DMS79 (cell line): ENCODE results near the gene HSPE1.
A peak's percentile ranks its signal among the peaks of the same experiment; 100 is the strongest.
"Not testable (repeated sequence)": the region's sequence is repeated elsewhere in the genome, so short reads cannot be mapped to it uniquely, and the experiment has no call there.

Source experiments
- DNase-seq: peaks from one replicate; lab custom pipeline; 2025; lab: John Stamatoyannopoulos, UW

HSPE1 gene

GRCh38 chr2:197498235-197498936 is 1.8 kb upstream of the HSPE1 start:
- no peak for DNase-seq

- peak; percentile 33 for DNase-seq
Observed at GRCh38 chr2:197498937-197499593, 1.1 kb upstream of the HSPE1 start.

GRCh38 chr2:197500503-197501131 is 438 bp downstream of the HSPE1 start:
- DNase-seq: no peak

GRCh38 chr2:197502201-197502600 is 2.0 kb downstream of the HSPE1 start:
- DNase-seq: no peak

- DNase-seq: no peak
Observed at GRCh38 chr2:197502685-197503084, 2.5 kb downstream of the HSPE1 start.

- DNase-seq: no peak
Observed at GRCh38 chr2:197504000-197504399, 3.8 kb downstream of the HSPE1 start.

GRCh38 chr2:197504512-197504911 is 4.3 kb downstream of the HSPE1 start:
- DNase-seq: no peak

GRCh38 chr2:197506658-197507057 is 6.5 kb downstream of the HSPE1 start:
- no peak for DNase-seq

- DNase-seq: no peak
Observed at GRCh38 chr2:197513915-197514314, 13.7 kb downstream of the HSPE1 start.

- DNase-seq: no peak
Observed at GRCh38 chr2:197514754-197515153, 14.6 kb downstream of the HSPE1 start.

GRCh38 chr2:197515315-197515738 is 15.1 kb downstream of the HSPE1 start:
- no peak for DNase-seq

GRCh38 chr2:197515739-197516392 is 15.7 kb downstream of the HSPE1 start, which contains the start of gene MOB4:
Gene MOB4, plus strand, starts transcription at chr2:197516066. Its CDS starts 21 bp downstream, at chr2:197516087.
- DNase-seq: peak; percentile 83

GRCh38 chr2:197516393-197516761 is 16.2 kb downstream of the HSPE1 start:
- no peak for DNase-seq

GRCh38 chr2:197517150-197517549 is 17.0 kb downstream of the HSPE1 start:
- no peak for DNase-seq

GRCh38 chr2:197538412-197538811 is 38.2 kb downstream of the HSPE1 start:
- no peak for DNase-seq

- DNase-seq: no peak
Observed at GRCh38 chr2:197539734-197540133, 39.6 kb downstream of the HSPE1 start.

GRCh38 chr2:197543206-197543605 is 43.0 kb downstream of the HSPE1 start:
- DNase-seq: no peak

- no peak for DNase-seq
Observed at GRCh38 chr2:197547163-197547900, 47.2 kb downstream of the HSPE1 start.

GRCh38 chr2:197548582-197548981 is 48.4 kb downstream of the HSPE1 start:
- no peak for DNase-seq

- DNase-seq: not testable (repeated sequence)
Observed at GRCh38 chr2:197551260-197551659, 51.1 kb downstream of the HSPE1 start.
